HG03045 (cell line): ENCODE measurements around the gene ADAM30.

Experiments used
- ATAC-seq: cut with Tn5 transposase; IDR thresholded peaks from one replicate; pipeline ENCODE4 v1.9.1; 2021; ENCODE audit warnings: mild to moderate bottlenecking, moderate library complexity; ENCODE audit not compliant: unreplicated experiment

The ADAM30 gene

GRCh38 chr1:119896303-119896702, at the start of gene ADAM30:
Gene ADAM30 (minus strand): TSS chr1:119896515. CDS start chr1:119896336, 179 bp downstream.
- ATAC-seq, result no peak

GRCh38 chr1:119943216-119943615, 46.9 kb upstream of the ADAM30 start:
- ATAC-seq, result no peak

GRCh38 chr1:119941392-119941791, 45.1 kb upstream of the ADAM30 start:
- ATAC-seq, result no peak

DNA sequence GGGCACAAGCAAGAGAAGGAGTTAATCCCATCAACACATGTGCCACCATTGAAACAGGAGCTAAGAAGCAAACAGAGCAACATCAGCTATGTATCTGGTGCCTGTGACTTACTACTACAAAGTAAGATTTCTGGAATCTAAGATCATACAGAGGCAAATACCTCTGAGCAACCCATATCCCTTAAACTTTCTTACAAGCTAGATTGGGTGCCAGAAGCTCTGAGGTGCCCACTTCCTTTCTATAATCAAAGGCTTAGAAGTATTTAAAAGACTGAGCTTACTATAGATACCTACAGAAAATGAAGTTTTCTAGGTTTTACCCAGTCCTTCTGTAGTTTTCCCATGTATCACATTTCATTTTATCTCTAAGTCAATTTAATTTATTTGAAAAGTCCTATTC, 44.4 kb upstream of the ADAM30 start:
- no peak for ATAC-seq

DNA sequence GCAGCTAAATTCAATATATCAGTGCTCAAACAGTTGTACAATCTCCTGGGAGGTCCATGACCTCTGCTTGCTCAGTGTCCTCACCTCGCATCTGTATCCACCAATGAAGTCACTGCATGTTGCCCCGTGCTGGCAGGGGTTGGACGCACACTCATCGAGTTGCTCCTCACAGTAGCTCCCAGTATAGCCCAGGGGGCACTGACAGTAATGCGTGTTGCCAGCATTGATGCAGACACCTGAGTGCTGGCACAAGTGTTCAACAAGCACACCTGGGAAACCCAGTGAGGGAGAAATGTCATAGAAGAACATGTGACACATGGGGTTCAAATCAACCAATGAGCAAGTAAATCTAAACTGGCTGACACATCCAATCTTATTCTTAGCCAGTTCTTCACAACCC, 40.9 kb upstream of the ADAM30 start:
- ATAC-seq, result no peak

GRCh38 chr1:119935915-119936314, 39.6 kb upstream of the ADAM30 start:
- no peak for ATAC-seq

DNA sequence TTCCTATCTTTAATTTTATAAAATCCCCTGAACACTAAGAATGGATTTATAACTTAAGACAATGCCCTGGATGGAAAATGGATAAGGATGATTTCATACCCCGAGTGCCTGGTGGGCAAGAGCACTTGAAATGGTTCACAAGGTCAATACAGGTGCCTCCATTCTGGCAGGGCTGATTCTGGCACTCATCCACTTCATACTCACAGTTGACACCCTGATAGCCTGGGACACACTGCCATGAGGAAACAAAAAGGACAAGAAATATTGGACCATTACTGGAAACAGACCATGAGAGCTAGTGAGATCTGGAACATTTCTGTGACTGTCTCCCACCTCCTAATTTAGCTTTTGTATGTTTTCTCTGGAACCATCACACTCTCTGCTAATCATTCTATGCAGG, 39.1 kb upstream of the ADAM30 start:
- no peak for ATAC-seq

DNA sequence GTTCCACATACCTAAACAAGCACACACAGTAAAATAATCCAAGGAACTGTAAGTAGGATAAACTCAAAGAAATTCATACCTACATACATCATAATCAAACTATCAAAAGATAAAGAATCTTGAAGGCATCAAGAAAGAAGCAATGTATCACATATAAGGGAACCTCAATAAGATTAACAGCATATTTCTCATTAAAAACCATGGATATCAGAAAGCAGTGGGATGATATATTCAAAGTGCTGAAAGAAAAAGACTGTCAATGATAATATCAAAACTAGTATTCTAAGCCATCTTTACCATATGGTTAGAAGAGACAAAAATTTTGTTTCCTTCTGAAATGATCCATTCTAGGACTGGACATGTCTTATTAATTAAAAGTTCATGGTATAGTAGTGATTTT, 37.1 kb upstream of the ADAM30 start:
- ATAC-seq, result no peak

DNA sequence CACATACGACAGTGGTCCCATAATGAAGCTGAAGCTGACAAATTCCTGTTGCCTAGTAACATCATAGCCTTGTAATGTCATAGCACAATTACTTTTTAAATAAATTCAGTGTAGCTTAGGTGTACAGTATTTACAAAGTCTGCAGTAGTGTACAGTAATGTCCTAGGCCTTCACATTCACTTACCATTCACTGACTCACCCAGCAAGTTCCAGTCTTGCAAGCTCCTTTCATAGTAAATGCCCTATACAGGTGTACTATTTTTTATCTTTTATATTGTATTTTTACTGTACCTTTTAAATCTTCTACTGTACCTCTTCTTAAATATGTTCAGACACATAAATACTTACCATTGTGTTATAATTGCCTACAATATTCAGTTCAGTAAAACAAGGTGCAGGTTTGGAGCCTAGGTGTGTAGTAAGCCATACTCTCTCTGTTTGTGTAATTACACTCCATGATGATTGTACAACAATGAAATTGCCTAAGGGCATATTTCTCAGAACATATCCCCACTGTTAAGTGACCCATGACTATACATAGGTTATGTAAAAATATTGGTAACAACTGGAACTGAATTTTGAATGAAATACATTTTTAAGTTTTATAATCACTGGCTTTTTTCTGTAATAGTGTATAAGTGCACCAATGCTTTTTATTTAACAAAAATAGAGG, 33.5 kb upstream of the ADAM30 start:
- ATAC-seq, result no peak

GRCh38 chr1:119926553-119926952, 30.2 kb upstream of the ADAM30 start:
- ATAC-seq, result no peak

DNA sequence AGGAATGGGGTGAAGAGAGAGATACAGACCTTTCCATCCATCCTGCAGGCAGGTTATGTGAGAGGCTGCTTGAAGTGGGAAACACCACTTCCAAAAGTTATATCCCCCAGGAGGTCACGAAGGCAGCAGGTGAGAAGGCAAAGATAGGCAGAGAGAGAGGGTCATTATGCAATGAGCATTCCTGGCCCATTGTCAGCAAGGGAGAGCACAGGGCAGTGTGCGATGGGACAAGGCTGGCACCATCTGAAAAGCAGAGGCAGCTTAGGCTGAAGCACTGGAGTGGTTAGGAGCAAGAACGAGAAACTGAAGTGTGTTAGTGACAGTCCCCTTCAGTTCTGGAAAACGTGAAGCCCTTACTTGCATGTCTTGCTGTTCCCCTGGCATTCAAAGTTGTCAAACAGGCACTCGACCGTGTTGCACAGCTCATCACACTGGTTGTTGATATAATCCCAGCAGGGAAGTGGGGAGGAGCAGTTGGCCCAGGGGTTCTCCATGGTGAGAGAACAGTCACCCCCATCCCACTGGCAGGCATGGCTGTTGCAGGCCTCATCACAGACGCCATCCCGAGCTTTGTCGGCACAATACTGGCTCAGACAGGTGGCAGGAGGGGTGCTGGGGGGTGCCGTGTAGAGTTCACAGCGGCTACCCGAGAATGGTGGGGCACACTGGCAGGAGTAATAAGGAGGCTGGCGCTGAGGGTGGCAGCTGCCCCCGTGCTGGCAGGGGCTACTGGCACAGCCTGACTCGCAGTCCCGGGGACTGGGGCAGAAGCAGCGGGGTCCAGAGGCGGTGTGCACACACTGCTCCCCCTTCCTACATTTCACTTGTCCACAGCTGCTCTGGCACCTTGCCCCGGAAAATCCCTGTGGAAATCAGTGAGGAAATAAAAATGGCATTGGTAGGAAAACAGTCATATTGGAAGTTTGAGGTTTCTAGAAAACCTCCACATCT, 28.9 kb upstream of the ADAM30 start:
- ATAC-seq, result no peak

DNA sequence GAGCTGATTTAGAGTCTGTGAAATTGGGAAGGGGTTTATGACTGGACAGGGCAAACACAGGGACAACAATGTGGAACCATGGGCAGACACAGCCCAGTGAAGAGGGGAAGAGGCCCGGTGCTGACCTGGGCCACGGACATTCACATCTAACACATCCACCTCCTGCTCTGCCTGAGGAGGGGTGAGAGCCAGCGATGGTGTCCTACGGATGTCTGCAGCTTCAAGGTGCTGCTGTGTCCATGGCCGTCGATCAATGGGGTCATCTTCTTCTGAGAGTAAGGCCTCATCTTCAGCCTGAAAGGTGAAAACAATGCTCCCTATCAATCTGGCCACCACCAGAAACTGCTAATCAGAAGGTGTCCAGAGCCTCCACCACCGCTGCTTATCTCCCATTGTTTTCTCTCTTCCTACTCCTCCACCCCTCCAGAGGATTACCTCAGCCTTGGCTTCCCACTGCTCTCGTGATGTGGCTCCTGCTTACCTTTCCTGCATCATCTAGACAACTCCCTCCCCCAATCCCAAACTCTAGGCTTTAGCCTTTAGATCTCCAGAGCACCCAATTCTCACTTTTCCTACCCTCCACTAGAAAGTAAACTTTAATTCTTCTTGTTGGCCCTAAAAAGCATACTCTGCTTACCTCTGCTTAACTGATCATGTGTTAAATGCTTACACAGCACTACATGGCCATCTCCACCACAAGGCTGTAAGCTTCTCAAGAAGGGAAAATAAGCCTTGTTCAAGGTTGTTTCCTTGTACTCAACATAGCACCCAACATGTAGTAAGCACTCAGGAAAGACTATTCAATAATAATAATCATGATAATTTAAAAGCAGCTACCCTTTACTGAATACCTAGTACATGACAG, 24.0 kb upstream of the ADAM30 start:
- ATAC-seq, result no peak

GRCh38 chr1:119919241-119919640, 22.9 kb upstream of the ADAM30 start:
- no peak for ATAC-seq

DNA sequence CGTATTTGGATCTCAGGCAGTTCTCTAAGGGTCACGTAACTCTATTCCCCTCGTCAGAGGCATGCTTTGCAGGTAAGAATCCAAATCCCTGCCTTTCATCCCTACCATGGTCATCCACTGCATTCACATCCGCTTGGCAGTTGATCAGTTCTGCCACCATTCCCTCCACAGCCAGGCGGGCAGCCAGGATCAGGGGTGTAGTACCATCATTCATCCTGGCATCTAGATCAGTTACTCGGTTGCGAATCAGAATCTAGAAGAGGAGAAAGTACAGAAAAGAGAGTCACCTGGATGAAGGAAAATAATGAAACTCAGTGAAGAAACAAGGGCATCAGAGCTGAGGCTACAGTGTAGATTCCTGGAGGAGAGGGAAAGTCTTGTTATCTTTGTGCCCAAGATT, 22.0 kb upstream of the ADAM30 start:
- no peak for ATAC-seq

DNA sequence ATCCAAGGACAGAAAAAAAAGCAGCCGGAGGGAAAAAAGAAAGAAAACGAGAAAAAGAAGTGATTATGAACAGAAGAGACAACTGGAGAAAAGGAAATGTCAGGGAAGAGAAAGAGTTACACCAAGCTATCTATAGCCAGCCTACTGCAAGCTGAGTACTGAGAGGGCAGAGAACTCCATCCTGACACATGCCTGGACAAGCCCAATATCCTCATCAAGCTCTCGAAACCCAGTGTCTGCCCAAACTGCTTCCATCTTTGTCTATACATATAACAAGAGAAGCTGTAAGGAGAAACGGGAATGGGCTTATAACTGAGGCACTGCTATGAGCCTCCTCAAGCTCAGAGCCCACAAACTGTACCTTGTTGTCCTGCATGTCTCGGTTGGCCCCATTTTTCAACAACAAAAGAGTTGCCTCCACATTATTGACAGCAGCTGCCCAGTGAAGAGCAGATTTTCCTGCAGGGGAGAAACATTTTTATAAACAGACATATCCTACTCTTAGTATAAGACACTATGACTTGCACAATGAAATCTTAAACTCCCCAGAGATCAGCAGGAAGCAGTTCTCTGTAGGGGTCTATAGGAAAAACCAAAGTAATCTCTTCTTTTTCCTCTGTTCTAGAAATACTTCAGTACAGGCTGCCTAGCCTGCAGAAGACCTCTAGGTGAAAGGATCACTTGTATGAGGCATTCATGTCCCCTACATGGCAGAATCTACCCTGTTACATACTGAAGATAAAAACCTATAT, 21.2 kb upstream of the ADAM30 start:
- no peak for ATAC-seq

- ATAC-seq, result no peak
Measured at GRCh38 chr1:119915517-119915916, 19.2 kb upstream of the ADAM30 start.

DNA sequence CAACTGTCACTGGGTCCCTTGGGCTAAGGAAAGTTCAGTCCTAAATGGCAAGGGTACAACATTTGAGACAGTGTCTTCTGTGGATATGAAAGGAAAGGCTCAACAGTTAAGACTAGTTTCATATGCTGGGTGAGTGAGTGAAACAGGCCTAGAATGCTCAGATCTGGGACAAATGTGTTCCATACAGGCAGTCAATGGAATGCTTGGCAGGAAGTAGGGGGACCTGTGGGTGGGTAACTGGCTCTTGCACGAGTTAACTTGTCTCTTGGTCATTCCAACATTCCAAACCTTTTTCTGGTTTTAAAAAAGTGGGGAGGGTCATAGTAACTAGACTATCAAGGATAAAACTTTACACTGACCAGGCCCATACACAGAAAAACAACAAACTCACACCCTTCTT, 17.8 kb upstream of the ADAM30 start:
- no peak for ATAC-seq

DNA sequence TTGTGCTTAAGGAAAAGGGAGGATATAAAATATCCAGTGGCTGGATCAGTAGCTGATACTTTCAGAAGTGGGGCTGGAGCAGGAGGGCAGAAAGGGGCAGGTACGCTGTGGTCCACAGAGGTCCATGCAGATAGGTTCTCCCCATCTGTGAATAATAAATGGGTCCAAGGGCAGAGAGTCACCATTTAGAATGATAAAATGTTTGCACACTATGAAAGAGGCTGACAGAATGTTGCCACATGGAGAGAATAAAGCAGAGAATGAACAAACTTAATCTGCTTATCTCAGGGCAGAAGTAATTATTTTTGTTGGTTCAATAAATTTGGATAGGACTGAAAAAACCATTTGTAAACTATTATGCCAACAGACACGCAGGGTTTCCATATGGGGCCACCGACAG, 16.6 kb upstream of the ADAM30 start:
- ATAC-seq, result no peak

GRCh38 chr1:119911775-119912174, 15.5 kb upstream of the ADAM30 start:
- ATAC-seq, result no peak

DNA sequence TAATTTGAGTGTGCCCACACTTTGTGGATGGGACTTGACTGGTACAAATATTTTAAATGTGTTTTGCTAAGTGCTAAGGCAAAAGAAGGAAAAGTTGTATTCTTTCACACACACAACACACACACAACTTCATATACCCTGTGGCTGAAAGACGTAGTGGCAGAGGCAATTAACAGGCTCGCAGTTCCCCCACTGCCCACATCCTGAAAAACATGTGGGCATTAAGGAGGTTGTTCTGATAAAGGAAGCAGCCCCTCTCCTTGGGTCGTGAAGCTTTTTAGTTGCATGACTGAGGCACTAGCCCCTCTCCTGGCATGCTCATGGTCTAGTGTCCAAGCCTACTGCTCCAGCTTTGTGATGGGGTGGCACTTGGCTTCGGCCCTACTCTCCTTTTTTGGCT, 14.3 kb upstream of the ADAM30 start:
- no peak for ATAC-seq
